Upper lobe of left lung (tissue), 6 donors: ENCODE measurements around the gene OR2M5. TPM values are rescaled to one million over a fixed set of nuclear protein-coding genes. Genes with fewer than 3 reads are reported as not detected.

Experiments
- ATAC-seq, 2 donors: fragments of 200-7000 bp; cut with Tn5 transposase; one replicate each; pipeline ENCODE4 v1.9.1; 2022; ENCODE audit warnings: mild to moderate bottlenecking in 2 of 2, moderate library complexity in 2 of 2; ENCODE audit not compliant: low FRiP score in 2 of 2
- DNase-seq, 2 donors: peaks; one replicate each; pipeline ENCODE4 v3.0.0-alpha.2; 2019 to 2020
- H3K27ac ChIP-seq, 4 donors: fragments of 200-600 bp; sonication (generic); one replicate each; pipeline ENCODE4 v1.5.1; 2016 to 2019
- H3K27me3 ChIP-seq, 4 donors: fragments of 200-600 bp; sonication (generic); one replicate each; pipeline ENCODE4 v1.5.1; 2017 to 2019
- H3K36me3 ChIP-seq, 4 donors: fragments of 200-600 bp; sonication (generic); one replicate each; pipeline ENCODE4 v1.5.1; 2016 to 2019
- H3K4me1 ChIP-seq, 4 donors: fragments of 200-600 bp; sonication (generic); one replicate each; pipeline ENCODE4 v1.5.1; 2018 to 2019
- H3K4me3 ChIP-seq, 4 donors: fragments of 200-600 bp; sonication (generic); one replicate each; pipeline ENCODE4 v1.5.1; 2017 to 2019; ENCODE audit warnings: mild to moderate bottlenecking in 2 of 4, moderate library complexity in 1 of 4
- H3K9me3 ChIP-seq, 4 donors: fragments of 200-600 bp; sonication (generic); one replicate each; pipeline ENCODE4 v1.5.1; 2018 to 2019
- CTCF ChIP-seq, 6 experiments: fragments of 450-650 bp in 4 of 6; fragments of 200-600 bp in 2 of 6; sonication (generic) in 2 of 6; IDR thresholded peaks; one replicate each; pipeline ENCODE4 v1.5.1; 2016 to 2019; ENCODE audit warnings: antibody characterized with exemption in 6 of 6
- EP300 ChIP-seq, 4 donors: sonication (generic); formaldehyde crosslinking; IDR thresholded peaks; one replicate each; pipeline ENCODE4 v1.5.1; 2017; ENCODE audit warnings: antibody characterized with exemption in 4 of 4, control low read depth in 2 of 4
- POLR2A ChIP-seq, 4 donors: fragments of 450-650 bp; IDR thresholded peaks; one replicate each; pipeline ENCODE4 v1.5.1; 2016 to 2017; ENCODE audit warnings: antibody characterized with exemption in 4 of 4, mild to moderate bottlenecking in 2 of 4
- POLR2AphosphoS5 ChIP-seq, 2 donors: sonication (generic); formaldehyde crosslinking; IDR thresholded peaks; one replicate each; pipeline ENCODE4 v1.5.1; 2017; ENCODE audit warnings: antibody characterized with exemption in 2 of 2
- WGBS, 2 donors: methylation state at CpG; one replicate each; pipeline ENCODE4 v1.1.5; 2017 to 2018; 5-methylcytosine and 5-hydroxymethylcytosine counted together
- total RNA-seq, 6 donors: library from RNA; depleted of rRNA in 4 of 6; stranded (reverse); fragments of >200 nt in 4 of 6; gene quantifications; one replicate each; pipeline versions ENCODE4 v1.1.0 to v1.2.1, GENCODE V29; 2016 to 2021
- donor health status: DM: no; HTN: no; CAD: no; lungs with moderate emphysema.
- donor health status: DM: no; HTN: yes; CAD: no; lungs with severe emphysema.

OR2M5 gene
- total RNA-seq, 6 donors from 2014 or later: not detected

GRCh38 chr1:248152056-248152827 is 7.3 kb downstream of the OR2M5 start:
- ATAC-seq (no peak), DNase-seq (no peak)
- no peak overlapping the region for H3K4me3 ChIP-seq
- no peaks in the 10 kb centered on the region for H3K9me3 ChIP-seq
- no peaks in the 10 kb centered on the region for H3K36me3 ChIP-seq
- H3K27ac ChIP-seq: no peak overlapping the region
- no peak for TF ChIP-seq CTCF (IDR thresholded peaks at IDR 0.05)
- no peak for TF ChIP-seq POLR2AphosphoS5 (IDR thresholded peaks at IDR 0.05)
- TF ChIP-seq POLR2A (IDR thresholded peaks at IDR 0.05): no peak
- TF ChIP-seq EP300 (IDR thresholded peaks at IDR 0.05): no peak
- H3K4me1 ChIP-seq: no peaks in the 10 kb centered on the region
- WGBS, 2 donors: 83 to 91% methylated on average over 5 to 6 of the region's 6 CpGs
- H3K27me3 ChIP-seq: no peaks in the 10 kb centered on the region

- Histone ChIP-seq H3K4me1 (no peaks in the 10 kb centered on the region), H3K27ac (no peak overlapping the region), H3K27me3 (no peaks in the 10 kb centered on the region), H3K9me3 (no peaks in the 10 kb centered on the region), H3K36me3 (no peaks in the 10 kb centered on the region), H3K4me3 (no peak overlapping the region)
- TF ChIP-seq POLR2A (IDR thresholded peaks at IDR 0.05) (no peak), EP300 (IDR thresholded peaks at IDR 0.05) (no peak), POLR2AphosphoS5 (IDR thresholded peaks at IDR 0.05) (no peak), CTCF (IDR thresholded peaks at IDR 0.05) (no peak)
- ATAC-seq (no peak), DNase-seq (no peak)
- WGBS, 2 donors: 80 to 93% methylated on average over 1 of the region's 1 CpG
Observed at GRCh38 chr1:248155927-248156326, 11.0 kb downstream of the OR2M5 start.

GRCh38 chr1:248158758-248159157 is 13.8 kb downstream of the OR2M5 start:
- H3K9me3 ChIP-seq: no peaks in the 10 kb centered on the region
- no peak overlapping the region for H3K4me3 ChIP-seq
- ATAC-seq (no peak), DNase-seq (no peak)
- TF ChIP-seq POLR2AphosphoS5 (IDR thresholded peaks at IDR 0.05): no peak
- no peaks in the 10 kb centered on the region for H3K27me3 ChIP-seq
- no peaks in the 10 kb centered on the region for H3K4me1 ChIP-seq
- no peaks in the 10 kb centered on the region for H3K36me3 ChIP-seq
- no peak overlapping the region for H3K27ac ChIP-seq
- 89 to 94% methylated on average over 4 of the region's 4 CpGs for WGBS, 2 donors

- 87 to 88% methylated on average over 8 to 9 of the region's 12 CpGs for WGBS, 2 donors
- no peak overlapping the region for H3K27ac ChIP-seq
- no peak overlapping the region for H3K4me3 ChIP-seq
- ATAC-seq (no peak), DNase-seq (peak in 1 of 2 donors; percentile 34)
- no peaks in the 10 kb centered on the region for H3K27me3 ChIP-seq
- peaks cover 0 to 4% (median 0%) of the 10 kb centered on the region in 4 donors for H3K9me3 ChIP-seq
- H3K36me3 ChIP-seq: no peaks in the 10 kb centered on the region
- no peak for TF ChIP-seq POLR2A (IDR thresholded peaks at IDR 0.05)
- no peak for TF ChIP-seq CTCF (IDR thresholded peaks at IDR 0.05)
- TF ChIP-seq POLR2AphosphoS5 (IDR thresholded peaks at IDR 0.05): no peak
- TF ChIP-seq EP300 (IDR thresholded peaks at IDR 0.05): no peak
- H3K4me1 ChIP-seq: no peaks in the 10 kb centered on the region
Observed at GRCh38 chr1:248164031-248164430, 19.1 kb downstream of the OR2M5 start.

GRCh38 chr1:248165186-248165585 is 20.2 kb downstream of the OR2M5 start:
- Histone ChIP-seq H3K27me3 (no peaks in the 10 kb centered on the region), H3K4me3 (no peak overlapping the region), H3K27ac (no peak overlapping the region), H3K4me1 (no peaks in the 10 kb centered on the region), H3K9me3 (peaks cover 0 to 4% (median 0%) of the 10 kb centered on the region in 4 donors), H3K36me3 (no peaks in the 10 kb centered on the region)
- 94 to 95% methylated on average over 13 of the region's 14 CpGs for WGBS, 2 donors
- no peak for ATAC-seq
- TF ChIP-seq POLR2A (IDR thresholded peaks at IDR 0.05) (no peak), EP300 (IDR thresholded peaks at IDR 0.05) (no peak), POLR2AphosphoS5 (IDR thresholded peaks at IDR 0.05) (no peak), CTCF (IDR thresholded peaks at IDR 0.05) (no peak)
- DNase-seq: peak in 1 of 2 donors; percentile 36
